ENCODE data around the gene P2RX2. TPM values are rescaled to one million over a fixed set of nuclear protein-coding genes. Genes with fewer than 3 reads are reported as not detected.

The P2RX2 gene
- total RNA-seq, 1 donor from 2014 or later = not detected

GRCh38 chr12:132660052-132660451 lies 41.5 kb downstream of the P2RX2 start:
- no peak for DNase-seq (ENCODE audit: low read depth in 2 of 2)

GRCh38 chr12:132660996-132661395 lies 42.4 kb downstream of the P2RX2 start:
- no peak for DNase-seq (ENCODE audit: low read depth in 2 of 2)

- DNase-seq (ENCODE audit: low read depth in 2 of 2) = no peak
Observed at GRCh38 chr12:132661972-132662371, 43.4 kb downstream of the P2RX2 start.

GRCh38 chr12:132662901-132663755 lies 44.6 kb downstream of the P2RX2 start:
- no peak for DNase-seq (ENCODE audit: low read depth in 2 of 2)

GRCh38 chr12:132664206-132665148 lies 45.9 kb downstream of the P2RX2 start:
- DNase-seq (ENCODE audit: low read depth in 2 of 2) = no peak

- no peak for DNase-seq (ENCODE audit: low read depth in 2 of 2)
Observed at GRCh38 chr12:132665149-132665491, 46.5 kb downstream of the P2RX2 start.

- DNase-seq (ENCODE audit: low read depth in 2 of 2) = no peak
Observed at GRCh38 chr12:132665794-132666193, 47.2 kb downstream of the P2RX2 start.

- DNase-seq (ENCODE audit: low read depth in 2 of 2) = no peak
Observed at GRCh38 chr12:132668191-132669088, 49.9 kb downstream of the P2RX2 start.

- DNase-seq (ENCODE audit: low read depth in 2 of 2) = no peak
Observed at GRCh38 chr12:132669166-132669879, 50.7 kb downstream of the P2RX2 start.

Other genes with a start within 250 kb of the P2RX2 start
- gene FBRSL1, start 128.6 kb upstream of the P2RX2 start, total RNA-seq = 4.8 and 9.4 TPM in 2 replicates
- gene LRCOL1, start 8.2 kb upstream of the P2RX2 start, total RNA-seq = 2.7 and 10.1 TPM in 2 replicates
- gene POLE, start 68.6 kb downstream of the P2RX2 start, total RNA-seq = 25.5 and 27.3 TPM in 2 replicates
- gene PXMP2, start 68.8 kb downstream of the P2RX2 start, total RNA-seq = 18.7 and 26.7 TPM in 2 replicates
- gene PGAM5, start 92.1 kb downstream of the P2RX2 start, total RNA-seq = 37.0 and 50.8 TPM in 2 replicates
- gene ANKLE2, start 143.1 kb downstream of the P2RX2 start, total RNA-seq = 32.2 and 46.1 TPM in 2 replicates
- gene GOLGA3, start 210.1 kb downstream of the P2RX2 start, total RNA-seq = 53.0 and 66.4 TPM in 2 replicates